Subcutaneous adipose tissue (tissue), 4 donors: ENCODE data around the gene NDUFS7. TPM values are rescaled to one million over a fixed set of nuclear protein-coding genes. Genes with fewer than 3 reads are reported as not detected.

Experiments used
- total RNA-seq, 4 donors: library from RNA; depleted of rRNA; stranded (reverse); fragments of >200 nt; gene quantifications; one replicate each; pipeline ENCODE4 v1.1.0, GENCODE V29; 2016
- TF ChIP-seq, protein P1 (sequence below): fragments of 450-650 bp; IDR thresholded peaks from one replicate; pipeline ENCODE4 v1.5.1; 2016; ENCODE audit warnings: low read depth, mild to moderate bottlenecking, control low read depth, antibody characterized with exemption, moderate library complexity

NDUFS7 gene
- total RNA-seq, 4 donors from 2014 or later: 38.5 to 105 (median 95.6) TPM

DNA sequence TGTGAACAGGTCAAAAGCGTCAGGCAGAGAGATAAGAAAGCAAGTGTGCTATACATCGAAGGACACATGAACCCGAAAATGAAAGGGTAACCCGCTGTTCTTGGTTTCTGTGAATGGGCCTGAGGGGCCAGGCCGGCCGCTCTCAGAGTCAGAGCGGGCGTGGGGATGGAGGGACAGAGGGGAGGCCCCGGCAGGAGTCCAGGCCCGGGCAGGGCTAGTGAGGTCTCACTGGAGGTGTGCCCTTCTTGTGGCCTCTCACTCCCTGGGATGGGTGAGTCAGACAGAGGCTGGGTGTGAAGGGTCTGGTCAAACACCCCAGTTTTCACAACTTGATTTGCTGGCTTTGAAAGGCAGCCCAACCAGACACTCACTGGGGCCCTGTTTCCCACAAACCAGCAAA lies 17.4 kb upstream of the NDUFS7 start:
- TF ChIP-seq, protein P1, sequence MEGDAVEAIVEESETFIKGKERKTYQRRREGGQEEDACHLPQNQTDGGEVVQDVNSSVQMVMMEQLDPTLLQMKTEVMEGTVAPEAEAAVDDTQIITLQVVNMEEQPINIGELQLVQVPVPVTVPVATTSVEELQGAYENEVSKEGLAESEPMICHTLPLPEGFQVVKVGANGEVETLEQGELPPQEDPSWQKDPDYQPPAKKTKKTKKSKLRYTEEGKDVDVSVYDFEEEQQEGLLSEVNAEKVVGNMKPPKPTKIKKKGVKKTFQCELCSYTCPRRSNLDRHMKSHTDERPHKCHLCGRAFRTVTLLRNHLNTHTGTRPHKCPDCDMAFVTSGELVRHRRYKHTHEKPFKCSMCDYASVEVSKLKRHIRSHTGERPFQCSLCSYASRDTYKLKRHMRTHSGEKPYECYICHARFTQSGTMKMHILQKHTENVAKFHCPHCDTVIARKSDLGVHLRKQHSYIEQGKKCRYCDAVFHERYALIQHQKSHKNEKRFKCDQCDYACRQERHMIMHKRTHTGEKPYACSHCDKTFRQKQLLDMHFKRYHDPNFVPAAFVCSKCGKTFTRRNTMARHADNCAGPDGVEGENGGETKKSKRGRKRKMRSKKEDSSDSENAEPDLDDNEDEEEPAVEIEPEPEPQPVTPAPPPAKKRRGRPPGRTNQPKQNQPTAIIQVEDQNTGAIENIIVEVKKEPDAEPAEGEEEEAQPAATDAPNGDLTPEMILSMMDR: no peak

DNA sequence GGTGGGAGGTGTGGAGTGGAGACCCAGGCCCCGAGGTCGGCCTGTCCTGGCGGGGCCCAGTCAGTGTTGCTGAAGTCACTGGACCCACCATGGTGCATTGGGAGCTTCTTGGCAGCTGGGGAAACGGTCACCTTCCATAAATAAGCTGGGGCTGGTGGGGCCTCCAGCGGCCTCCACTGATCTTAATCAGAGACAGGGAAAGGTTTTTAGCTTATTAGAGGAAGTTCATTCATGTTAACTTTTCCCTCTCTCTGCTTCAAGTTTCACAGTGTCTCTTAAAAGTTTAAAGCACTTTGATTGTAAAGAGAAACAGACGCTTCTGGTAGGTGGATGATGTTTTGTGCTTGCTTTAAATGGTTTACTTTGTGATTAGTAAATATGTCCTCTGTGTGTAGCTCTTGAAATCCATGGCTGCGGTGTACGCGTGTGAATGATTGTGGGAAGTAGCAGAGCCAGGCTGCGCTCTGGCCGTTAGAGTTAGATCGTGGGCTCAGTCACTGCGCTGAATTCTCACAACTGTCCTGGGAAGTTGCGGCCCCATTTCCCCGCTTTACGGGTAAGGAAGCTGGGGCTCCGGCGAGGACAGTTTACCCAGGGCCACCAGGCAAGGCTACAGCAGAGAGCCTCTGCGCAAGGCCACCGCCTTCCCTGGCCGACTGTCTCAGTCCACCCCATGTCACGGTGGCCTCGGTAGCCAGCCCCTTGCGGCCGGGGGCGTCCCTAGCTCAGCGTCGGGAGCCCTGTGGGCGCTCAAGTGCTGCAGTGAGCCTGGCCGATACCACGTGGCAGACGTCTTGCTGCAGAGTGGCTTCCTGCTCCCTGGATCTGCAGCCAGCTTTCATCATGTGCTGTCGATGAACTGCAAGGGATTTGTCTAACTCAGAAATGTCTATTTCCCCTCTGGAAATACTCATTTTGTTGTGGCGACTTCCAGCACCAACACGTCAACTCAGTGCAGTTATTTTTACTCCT lies 16.5 kb upstream of the NDUFS7 start:
- TF ChIP-seq, protein P1: no peak

DNA sequence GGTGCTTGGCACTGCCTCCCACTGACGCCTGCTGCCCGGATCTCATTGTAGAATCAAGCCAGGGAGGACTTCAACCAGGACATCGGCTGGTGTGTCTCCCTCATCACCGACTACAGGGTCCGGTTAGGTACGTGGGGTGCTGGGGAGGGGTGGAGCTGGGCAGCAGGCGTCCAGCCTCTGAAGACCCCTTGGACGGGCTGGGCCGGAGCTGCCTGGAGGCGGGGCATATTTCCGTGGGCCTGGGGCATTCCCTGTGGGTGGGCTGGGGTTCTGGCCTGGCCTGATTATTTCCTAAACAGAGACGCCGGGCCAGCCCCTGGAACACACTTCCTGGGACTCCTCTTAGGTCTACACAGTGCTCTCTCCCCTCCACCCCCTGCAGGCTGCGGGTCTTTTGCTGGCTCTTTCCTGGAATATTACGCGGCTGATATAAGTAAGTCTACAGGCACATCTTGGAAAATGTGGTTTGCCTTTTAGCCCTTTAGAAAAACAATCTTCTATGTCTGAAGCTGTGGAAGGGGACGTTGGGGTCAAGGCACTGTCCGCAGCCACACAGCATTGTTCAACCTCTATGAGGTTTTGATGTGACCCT lies 14.4 kb upstream of the NDUFS7 start:
- TF ChIP-seq, protein P1: no peak

DNA sequence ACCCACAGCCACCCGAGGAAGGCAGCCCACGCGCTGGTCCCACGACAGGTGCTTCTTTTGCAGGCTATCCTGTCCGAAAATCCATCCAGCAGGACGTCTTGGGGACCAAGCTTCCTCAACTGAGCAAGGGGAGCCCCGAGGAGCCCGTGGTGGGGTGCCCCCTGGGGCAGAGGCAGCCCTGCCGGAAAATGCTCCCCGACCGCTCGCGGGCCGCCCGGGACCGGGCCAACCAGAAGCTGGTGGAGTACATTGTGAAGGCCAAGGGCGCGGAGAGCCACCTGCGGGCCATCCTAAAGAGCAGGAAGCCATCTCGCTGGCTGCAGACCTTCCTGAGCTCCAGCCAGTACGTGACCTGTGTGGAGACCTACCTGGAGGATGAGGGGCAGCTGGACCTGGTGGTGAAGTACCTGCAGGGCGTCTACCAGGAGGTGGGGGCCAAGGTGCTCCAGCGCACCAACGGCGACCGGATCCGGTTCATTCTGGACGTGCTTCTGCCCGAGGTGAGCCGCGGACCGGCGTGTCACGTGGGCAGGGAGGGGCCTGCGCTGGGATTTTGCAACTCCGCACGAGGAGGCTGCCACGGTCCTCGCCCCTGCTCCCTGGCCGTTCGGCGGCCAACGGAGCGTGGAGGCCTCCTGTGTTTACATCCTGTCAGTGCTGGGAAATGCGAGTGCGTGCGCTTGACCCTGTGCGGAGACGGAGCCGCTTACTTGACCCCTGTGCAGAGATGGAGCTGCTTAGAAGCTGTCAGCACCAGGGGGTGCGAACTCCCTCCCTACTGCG lies 12.9 kb upstream of the NDUFS7 start:
- TF ChIP-seq, protein P1: no peak

DNA sequence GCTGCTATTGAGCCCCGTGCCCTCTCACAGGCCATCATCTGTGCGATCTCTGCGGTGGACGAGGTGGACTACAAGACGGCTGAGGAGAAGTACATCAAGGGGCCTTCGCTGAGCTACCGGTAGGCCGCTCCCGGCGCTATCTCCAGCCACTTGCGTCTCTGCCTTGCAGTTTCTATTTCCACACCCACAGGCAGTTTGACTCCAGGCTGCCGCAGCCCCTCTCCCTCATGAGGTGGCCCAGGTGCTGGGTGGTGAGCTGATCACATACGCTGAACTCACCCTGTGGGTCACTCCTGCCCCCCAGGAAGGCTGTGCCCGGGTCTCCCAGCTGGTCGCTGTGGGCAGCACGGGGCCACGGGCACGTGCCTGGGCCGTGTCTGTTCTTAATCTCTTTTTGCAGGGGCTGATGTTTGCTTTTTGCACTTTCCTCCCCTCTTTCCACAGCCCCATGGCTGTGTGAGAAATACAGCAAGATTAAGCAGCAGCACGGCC lies 10.6 kb upstream of the NDUFS7 start:
- TF ChIP-seq, protein P1: no peak

DNA sequence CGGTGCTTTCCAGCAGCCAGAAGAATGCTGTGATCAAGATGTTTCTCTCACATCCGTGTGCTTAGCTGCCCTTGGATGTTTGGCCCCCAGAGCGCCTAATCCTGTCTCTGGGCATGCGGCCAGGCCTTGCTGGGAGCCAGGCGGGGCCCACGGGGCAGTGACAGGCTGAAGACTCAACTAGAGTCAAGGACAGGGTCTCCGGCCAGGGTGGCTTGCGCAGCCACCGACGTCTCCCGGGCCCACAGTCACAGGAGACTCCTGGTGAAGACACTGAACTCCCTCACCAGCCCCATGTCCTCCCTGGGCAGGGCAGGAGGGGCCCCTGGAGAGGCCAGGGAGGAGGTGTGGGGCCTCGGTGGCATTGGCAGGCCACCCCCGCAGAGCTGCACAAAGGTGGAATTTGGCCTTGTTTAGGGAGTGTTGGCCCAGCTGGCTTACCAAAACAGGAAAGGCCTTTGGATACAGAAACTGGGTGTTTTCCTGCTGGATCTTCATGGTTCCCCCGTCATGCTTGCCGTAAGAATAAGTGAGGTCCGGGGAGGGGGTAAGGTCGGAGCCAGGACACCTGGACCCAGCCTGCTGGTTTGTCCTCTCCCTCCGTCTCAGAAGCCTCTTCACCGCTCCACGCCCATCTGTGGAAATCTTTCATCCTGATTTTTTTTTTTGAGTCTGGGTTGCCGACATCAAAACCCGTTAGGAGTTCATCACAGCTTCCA lies 10.0 kb upstream of the NDUFS7 start:
- TF ChIP-seq, protein P1: no peak
